IMR-90 (cell line): ENCODE measurements around the gene B3GALT6.

Experiments used
- CEBPB ChIP-seq: IDR thresholded peaks from 2 replicates; pipeline ENCODE4 v1.6.1; 2012; ENCODE audit warnings: low read depth, low read length, improper control_type of control experiment
- FOS ChIP-seq: fragments of 150-350 bp; IDR thresholded peaks from 2 replicates; pipeline ENCODE4 v1.6.1; 2016; ENCODE audit warnings: low read depth, low read length
- MAFK ChIP-seq: IDR thresholded peaks from 2 replicates; pipeline ENCODE4 v1.6.1; 2012; ENCODE audit warnings: low read depth, low read length, improper control_type of control experiment
- MAZ ChIP-seq: IDR thresholded peaks from 2 replicates; pipeline ENCODE4 v1.6.1; 2012; ENCODE audit warnings: low read depth, mild to moderate bottlenecking, low read length, improper control_type of control experiment, moderate library complexity, borderline replicate concordance
- MXI1 ChIP-seq: IDR thresholded peaks from 2 replicates; pipeline ENCODE4 v1.6.1; 2012; ENCODE audit warnings: low read depth, mild to moderate bottlenecking, low read length, moderate library complexity, borderline replicate concordance
- POLR2A ChIP-seq: IDR thresholded peaks from 2 replicates; pipeline ENCODE4 v1.6.1; 2012; ENCODE audit warnings: mild to moderate bottlenecking, low read depth, low read length
- RCOR1 ChIP-seq: IDR thresholded peaks from 2 replicates; pipeline ENCODE4 v1.6.1; 2012; ENCODE audit warnings: mild to moderate bottlenecking, low read length, improper control_type of control experiment; ENCODE audit not compliant: insufficient replicate concordance
- RFX5 ChIP-seq: IDR thresholded peaks from 2 replicates; pipeline ENCODE4 v1.8.0; 2012; ENCODE audit warnings: low read depth, mild to moderate bottlenecking, low read length, moderate library complexity
- SMC3 ChIP-seq: fragments of 150-350 bp; IDR thresholded peaks from 2 replicates; pipeline ENCODE4 v1.6.1; 2016; ENCODE audit warnings: low read depth, mild to moderate bottlenecking, antibody characterized with exemption, low read length, moderate library complexity
- TF ChIP-seq, protein P1 (sequence below): conservative IDR thresholded peaks from 2 replicates; pipeline ENCODE4 v1.5.1; 2012; ENCODE audit warnings: mild to moderate bottlenecking, low read depth, low read length, improper control_type of control experiment

DNA sequence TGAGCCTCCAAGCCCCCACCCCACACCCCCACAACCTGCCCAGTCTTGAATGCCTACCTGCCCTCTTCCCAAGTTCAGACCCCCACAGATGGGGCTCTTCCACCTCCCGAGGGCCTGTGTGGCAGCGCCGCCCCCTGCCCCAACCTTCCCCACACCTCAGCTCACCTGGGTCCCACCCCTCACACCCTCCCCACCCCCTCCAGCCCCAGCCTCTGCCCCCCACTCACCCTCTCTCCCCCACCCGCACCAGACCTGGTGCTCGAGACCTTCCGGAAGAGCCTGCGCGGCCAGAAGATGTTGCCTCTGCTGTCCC is 34.9 kb upstream of the B3GALT6 start:
- TF ChIP-seq, protein P1, sequence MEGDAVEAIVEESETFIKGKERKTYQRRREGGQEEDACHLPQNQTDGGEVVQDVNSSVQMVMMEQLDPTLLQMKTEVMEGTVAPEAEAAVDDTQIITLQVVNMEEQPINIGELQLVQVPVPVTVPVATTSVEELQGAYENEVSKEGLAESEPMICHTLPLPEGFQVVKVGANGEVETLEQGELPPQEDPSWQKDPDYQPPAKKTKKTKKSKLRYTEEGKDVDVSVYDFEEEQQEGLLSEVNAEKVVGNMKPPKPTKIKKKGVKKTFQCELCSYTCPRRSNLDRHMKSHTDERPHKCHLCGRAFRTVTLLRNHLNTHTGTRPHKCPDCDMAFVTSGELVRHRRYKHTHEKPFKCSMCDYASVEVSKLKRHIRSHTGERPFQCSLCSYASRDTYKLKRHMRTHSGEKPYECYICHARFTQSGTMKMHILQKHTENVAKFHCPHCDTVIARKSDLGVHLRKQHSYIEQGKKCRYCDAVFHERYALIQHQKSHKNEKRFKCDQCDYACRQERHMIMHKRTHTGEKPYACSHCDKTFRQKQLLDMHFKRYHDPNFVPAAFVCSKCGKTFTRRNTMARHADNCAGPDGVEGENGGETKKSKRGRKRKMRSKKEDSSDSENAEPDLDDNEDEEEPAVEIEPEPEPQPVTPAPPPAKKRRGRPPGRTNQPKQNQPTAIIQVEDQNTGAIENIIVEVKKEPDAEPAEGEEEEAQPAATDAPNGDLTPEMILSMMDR: no peak
- TF ChIP-seq CEBPB (no peak), MAFK (no peak), MAZ (no peak), POLR2A (no peak), FOS (no peak), RFX5 (no peak), MXI1 (no peak), SMC3 (no peak), RCOR1 (no peak)
